T follicular helper cell (primary cell): ENCODE measurements around the gene DDIT4.

Source experiments
- DNase-seq: peaks from one replicate; pipeline ENCODE4 v3.0.0-alpha.2; 2020; ENCODE audit warnings: low read depth

The DDIT4 gene

GRCh38 chr10:72316748-72317435, 43.2 kb downstream of the DDIT4 start:
- peak; percentile 44 for DNase-seq

GRCh38 chr10:72318418-72319262, 44.9 kb downstream of the DDIT4 start:
- DNase-seq: no peak

GRCh38 chr10:72319416-72320254, 45.9 kb downstream of the DDIT4 start:
- peak; percentile 76 for DNase-seq

GRCh38 chr10:72320676-72321247, 47.0 kb downstream of the DDIT4 start:
- peak; percentile 46 for DNase-seq

- no peak for DNase-seq
Measured at GRCh38 chr10:72321248-72322029, 47.7 kb downstream of the DDIT4 start.

GRCh38 chr10:72322030-72322279, 48.2 kb downstream of the DDIT4 start:
- DNase-seq: no peak

- peak; percentile 62 for DNase-seq
Measured at GRCh38 chr10:72322280-72323058, 48.7 kb downstream of the DDIT4 start.

- no peak for DNase-seq
Measured at GRCh38 chr10:72323108-72323749, 49.5 kb downstream of the DDIT4 start.

GRCh38 chr10:72323771-72324191, 50.1 kb downstream of the DDIT4 start:
- DNase-seq: no peak
